ENCODE data around the gene IL36B. TPM values are rescaled to one million over a fixed set of nuclear protein-coding genes. Genes with fewer than 3 reads are reported as not detected.

Gene IL36B
- total and polyA plus RNA-seq, 9 of the 15 experiments (the other 6 are each of a cell fraction or from before 2014, with no cell fraction given) = not detected

DNA sequence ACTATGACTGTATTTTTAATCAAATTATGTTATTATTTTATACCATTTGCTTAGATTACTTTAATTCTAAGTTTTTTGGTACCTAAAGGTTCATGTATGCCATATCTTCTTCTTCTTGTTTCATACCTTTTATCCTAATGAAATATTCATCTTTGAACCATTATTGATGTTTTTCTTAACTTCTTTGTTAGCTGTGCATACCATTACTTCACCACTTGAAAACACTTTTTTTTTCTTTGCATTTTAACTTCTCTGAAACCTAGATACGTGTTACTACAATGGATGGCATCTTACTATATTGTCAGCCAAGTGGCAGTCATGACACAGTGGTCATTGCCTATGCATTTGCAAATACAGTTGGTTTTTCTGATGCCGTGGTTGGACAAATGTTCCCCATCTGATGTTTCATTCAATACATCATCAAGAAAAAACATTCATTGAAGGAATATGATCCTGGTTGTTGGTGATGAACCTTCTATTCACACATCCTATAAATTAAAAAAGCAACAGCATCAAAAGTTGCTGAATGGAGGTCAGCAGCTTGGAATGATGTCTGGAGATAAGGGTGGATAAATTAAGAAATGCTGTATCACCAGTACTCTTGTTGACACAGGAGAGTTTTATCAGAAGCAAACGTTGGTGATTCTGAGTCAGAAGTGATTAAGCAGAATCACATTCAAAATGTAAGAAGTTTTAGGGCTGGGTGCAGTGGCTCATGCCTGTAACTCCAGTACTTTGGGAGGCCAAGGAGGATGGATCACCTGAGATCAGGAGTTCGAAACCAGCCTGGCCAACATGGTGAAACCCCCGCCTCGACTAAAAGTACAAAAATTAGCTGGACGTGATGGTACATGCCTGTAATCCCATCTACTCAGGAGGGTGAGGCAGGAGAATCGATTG lies 40.0 kb downstream of the IL36B start (continued):
- TF ChIP-seq, protein P1, sequence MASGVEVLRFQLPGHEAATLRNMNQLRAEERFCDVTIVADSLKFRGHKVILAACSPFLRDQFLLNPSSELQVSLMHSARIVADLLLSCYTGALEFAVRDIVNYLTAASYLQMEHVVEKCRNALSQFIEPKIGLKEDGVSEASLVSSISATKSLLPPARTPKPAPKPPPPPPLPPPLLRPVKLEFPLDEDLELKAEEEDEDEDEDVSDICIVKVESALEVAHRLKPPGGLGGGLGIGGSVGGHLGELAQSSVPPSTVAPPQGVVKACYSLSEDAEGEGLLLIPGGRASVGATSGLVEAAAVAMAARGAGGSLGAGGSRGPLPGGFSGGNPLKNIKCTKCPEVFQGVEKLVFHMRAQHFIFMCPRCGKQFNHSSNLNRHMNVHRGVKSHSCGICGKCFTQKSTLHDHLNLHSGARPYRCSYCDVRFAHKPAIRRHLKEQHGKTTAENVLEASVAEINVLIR (CRISPR knock-in tag; IDR thresholded peaks at IDR 0.05) = 0 out of 2 replicates have a peak, but pooled peaks have one; percentile 12
- TF ChIP-seq, protein P2, sequence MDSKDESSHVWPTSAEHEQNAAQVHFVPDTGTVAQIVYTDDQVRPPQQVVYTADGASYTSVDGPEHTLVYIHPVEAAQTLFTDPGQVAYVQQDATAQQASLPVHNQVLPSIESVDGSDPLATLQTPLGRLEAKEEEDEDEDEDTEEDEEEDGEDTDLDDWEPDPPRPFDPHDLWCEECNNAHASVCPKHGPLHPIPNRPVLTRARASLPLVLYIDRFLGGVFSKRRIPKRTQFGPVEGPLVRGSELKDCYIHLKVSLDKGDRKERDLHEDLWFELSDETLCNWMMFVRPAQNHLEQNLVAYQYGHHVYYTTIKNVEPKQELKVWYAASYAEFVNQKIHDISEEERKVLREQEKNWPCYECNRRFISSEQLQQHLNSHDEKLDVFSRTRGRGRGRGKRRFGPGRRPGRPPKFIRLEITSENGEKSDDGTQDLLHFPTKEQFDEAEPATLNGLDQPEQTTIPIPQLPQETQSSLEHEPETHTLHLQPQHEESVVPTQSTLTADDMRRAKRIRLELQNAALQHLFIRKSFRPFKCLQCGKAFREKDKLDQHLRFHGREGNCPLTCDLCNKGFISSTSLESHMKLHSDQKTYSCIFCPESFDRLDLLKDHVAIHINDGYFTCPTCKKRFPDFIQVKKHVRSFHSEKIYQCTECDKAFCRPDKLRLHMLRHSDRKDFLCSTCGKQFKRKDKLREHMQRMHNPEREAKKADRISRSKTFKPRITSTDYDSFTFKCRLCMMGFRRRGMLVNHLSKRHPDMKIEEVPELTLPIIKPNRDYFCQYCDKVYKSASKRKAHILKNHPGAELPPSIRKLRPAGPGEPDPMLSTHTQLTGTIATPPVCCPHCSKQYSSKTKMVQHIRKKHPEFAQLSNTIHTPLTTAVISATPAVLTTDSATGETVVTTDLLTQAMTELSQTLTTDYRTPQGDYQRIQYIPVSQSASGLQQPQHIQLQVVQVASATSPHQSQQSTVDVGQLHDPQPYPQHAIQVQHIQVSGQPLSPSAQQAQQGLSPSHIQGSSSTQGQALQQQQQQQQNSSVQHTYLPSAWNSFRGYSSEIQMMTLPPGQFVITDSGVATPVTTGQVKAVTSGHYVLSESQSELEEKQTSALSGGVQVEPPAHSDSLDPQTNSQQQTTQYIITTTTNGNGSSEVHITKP (IDR thresholded peaks at IDR 0.05; ENCODE audit: partially characterized antibody) = peak; percentile 72
- no peak for TF ChIP-seq CBX2 (IDR thresholded peaks at IDR 0.05; ENCODE audit: insufficient read depth, low read length, poor library complexity, severe bottlenecking)
- peak; percentile 97 for TF ChIP-seq TEAD4 (IDR thresholded peaks at IDR 0.05; ENCODE audit: low read length)
- no peak for TF ChIP-seq TEAD4 (CRISPR knock-in tag; IDR thresholded peaks at IDR 0.05; ENCODE audit: borderline replicate concordance)
- peak; percentile 98 for TF ChIP-seq JUND (IDR thresholded peaks at IDR 0.05; ENCODE audit: borderline replicate concordance, low read depth, low read length)
- peak; percentile 99; the same call in 2 of the 3 replicates for TF ChIP-seq JUND (tag; IDR thresholded peaks at IDR 0.05; ENCODE audit: borderline replicate concordance, low read depth, low read length)
- TF ChIP-seq, protein P3, sequence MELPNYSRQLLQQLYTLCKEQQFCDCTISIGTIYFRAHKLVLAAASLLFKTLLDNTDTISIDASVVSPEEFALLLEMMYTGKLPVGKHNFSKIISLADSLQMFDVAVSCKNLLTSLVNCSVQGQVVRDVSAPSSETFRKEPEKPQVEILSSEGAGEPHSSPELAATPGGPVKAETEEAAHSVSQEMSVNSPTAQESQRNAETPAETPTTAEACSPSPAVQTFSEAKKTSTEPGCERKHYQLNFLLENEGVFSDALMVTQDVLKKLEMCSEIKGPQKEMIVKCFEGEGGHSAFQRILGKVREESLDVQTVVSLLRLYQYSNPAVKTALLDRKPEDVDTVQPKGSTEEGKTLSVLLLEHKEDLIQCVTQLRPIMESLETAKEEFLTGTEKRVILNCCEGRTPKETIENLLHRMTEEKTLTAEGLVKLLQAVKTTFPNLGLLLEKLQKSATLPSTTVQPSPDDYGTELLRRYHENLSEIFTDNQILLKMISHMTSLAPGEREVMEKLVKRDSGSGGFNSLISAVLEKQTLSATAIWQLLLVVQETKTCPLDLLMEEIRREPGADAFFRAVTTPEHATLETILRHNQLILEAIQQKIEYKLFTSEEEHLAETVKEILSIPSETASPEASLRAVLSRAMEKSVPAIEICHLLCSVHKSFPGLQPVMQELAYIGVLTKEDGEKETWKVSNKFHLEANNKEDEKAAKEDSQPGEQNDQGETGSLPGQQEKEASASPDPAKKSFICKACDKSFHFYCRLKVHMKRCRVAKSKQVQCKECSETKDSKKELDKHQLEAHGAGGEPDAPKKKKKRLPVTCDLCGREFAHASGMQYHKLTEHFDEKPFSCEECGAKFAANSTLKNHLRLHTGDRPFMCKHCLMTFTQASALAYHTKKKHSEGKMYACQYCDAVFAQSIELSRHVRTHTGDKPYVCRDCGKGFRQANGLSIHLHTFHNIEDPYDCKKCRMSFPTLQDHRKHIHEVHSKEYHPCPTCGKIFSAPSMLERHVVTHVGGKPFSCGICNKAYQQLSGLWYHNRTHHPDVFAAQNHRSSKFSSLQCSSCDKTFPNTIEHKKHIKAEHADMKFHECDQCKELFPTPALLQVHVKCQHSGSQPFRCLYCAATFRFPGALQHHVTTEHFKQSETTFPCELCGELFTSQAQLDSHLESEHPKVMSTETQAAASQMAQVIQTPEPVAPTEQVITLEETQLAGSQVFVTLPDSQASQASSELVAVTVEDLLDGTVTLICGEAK (IDR thresholded peaks at IDR 0.05) = peak; percentile 51
- TF ChIP-seq, protein P3 (CRISPR knock-in tag; IDR thresholded peaks at IDR 0.05) = no peak
- TF ChIP-seq, protein P4, sequence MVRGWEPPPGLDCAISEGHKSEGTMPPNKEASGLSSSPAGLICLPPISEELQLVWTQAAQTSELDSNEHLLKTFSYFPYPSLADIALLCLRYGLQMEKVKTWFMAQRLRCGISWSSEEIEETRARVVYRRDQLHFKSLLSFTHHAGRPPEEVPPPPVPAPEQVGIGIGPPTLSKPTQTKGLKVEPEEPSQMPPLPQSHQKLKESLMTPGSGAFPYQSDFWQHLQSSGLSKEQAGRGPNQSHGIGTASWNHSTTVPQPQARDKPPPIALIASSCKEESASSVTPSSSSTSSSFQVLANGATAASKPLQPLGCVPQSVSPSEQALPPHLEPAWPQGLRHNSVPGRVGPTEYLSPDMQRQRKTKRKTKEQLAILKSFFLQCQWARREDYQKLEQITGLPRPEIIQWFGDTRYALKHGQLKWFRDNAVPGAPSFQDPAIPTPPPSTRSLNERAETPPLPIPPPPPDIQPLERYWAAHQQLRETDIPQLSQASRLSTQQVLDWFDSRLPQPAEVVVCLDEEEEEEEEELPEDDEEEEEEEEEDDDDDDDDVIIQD (CRISPR knock-in tag; IDR thresholded peaks at IDR 0.05) = no peak
